Activated CD4-positive, alpha-beta T cell treated with anti-CD3 and anti-CD28 coated beads, Interleukin-2, amount 10 ng/mL, durations not matched to agents 7 days and 5 days (primary cell): Measurements from ENCODE around the gene SHISAL2B. TPM values are rescaled to one million over a fixed set of nuclear protein-coding genes. Genes with fewer than 3 reads are reported as not detected.

Source experiments
- CTCF ChIA-PET: fragments of 350-600 bp; sonication (Branson Sonifier 250); formaldehyde crosslinking; loops from one replicate; lab custom pipeline; 2021; ENCODE audit warnings: antibody characterized with exemption; lab: Charles Lee
- POLR2A ChIA-PET: fragments of 350-600 bp; sonication (Branson Sonifier 250); formaldehyde crosslinking; loops from one replicate; lab custom pipeline; 2021; ENCODE audit warnings: antibody characterized with exemption; lab: Charles Lee
- DNase-seq: peaks from one replicate; pipeline ENCODE4 v3.0.0-alpha.2; 2020
- H3K27ac Mint-ChIP-seq: one replicate; pipeline ENCODE4 v1.8.0; 2021; ENCODE audit warnings: mild to moderate bottlenecking, moderate library complexity, mixed read lengths
- H3K27me3 Mint-ChIP-seq: one replicate; pipeline ENCODE4 v1.8.0; 2021; ENCODE audit warnings: mixed read lengths
- H3K36me3 Mint-ChIP-seq: one replicate; pipeline ENCODE4 v1.8.0; 2021; ENCODE audit warnings: low read depth, mixed read lengths
- H3K4me1 Mint-ChIP-seq: one replicate; pipeline ENCODE4 v1.8.0; 2021; ENCODE audit warnings: mixed read lengths
- H3K4me3 Mint-ChIP-seq: one replicate; pipeline ENCODE4 v1.8.0; 2021; ENCODE audit warnings: mild to moderate bottlenecking, moderate library complexity, mixed read lengths
- H3K9me3 Mint-ChIP-seq: one replicate; pipeline ENCODE4 v1.8.0; 2021; ENCODE audit warnings: mixed read lengths
- total RNA-seq, 2 experiments: library from RNA; stranded (reverse); gene quantifications; one replicate each; pipeline ENCODE4 v1.2.3, GENCODE V29; 2021

SHISAL2B gene
- total RNA-seq, 2 experiments from 2014 or later, result not detected

- Mint-ChIP-seq H3K36me3 (peaks cover 15% of the 10 kb centered on the region), H3K9me3 (no peaks in the 10 kb centered on the region), H3K4me1 (peaks cover 54% of the 10 kb centered on the region), H3K27me3 (no peaks in the 10 kb centered on the region), H3K27ac (peak overlapping the region; percentile 59), H3K4me3 (peak overlapping the region; percentile 99)
- DNase-seq, result no peak
- CTCF ChIA-PET, result interaction anchor here (2.3 kb wide), 1 partner anchor 14 kb away, joined by 7 read pairs; no protein-coding TSS in a partner anchor
- POLR2A ChIA-PET, result no interaction called here
Measured at GRCh38 chr5:64766941-64767340, 76.6 kb downstream of the SHISAL2B start.

Other genes with a start within 250 kb of the SHISAL2B start
- not detected for gene RGS7BP, start 184.5 kb upstream of the SHISAL2B start, total RNA-seq
- 10 to 100 TPM; 21.8 to 25.8 TPM for gene SREK1IP1, start 78.2 kb downstream of the SHISAL2B start, total RNA-seq
- 10 to 100 TPM; 21.3 to 22.8 TPM for gene CWC27, start 78.4 kb downstream of the SHISAL2B start, total RNA-seq